Lower leg skin (tissue), 3 donors: ENCODE measurements around the gene TENT4A.

Experiments used
- CTCF ChIP-seq, 3 donors: fragments of 450-650 bp; IDR thresholded peaks; one replicate each; pipeline ENCODE4 v1.5.1; 2016; ENCODE audit warnings: antibody characterized with exemption in 3 of 3, mild to moderate bottlenecking in 3 of 3, moderate library complexity in 2 of 3
- POLR2A ChIP-seq, 2 donors: fragments of 450-650 bp; IDR thresholded peaks; one replicate each; pipeline ENCODE4 v1.6.1; 2016 to 2017; ENCODE audit warnings: antibody characterized with exemption in 2 of 2, mild to moderate bottlenecking in 1 of 2, moderate library complexity in 1 of 2

- TF ChIP-seq CTCF (IDR thresholded peaks at IDR 0.05): no peak
- TF ChIP-seq POLR2A (IDR thresholded peaks at IDR 0.05): no peak
Observed at GRCh38 chr5:6758236-6758635, 45.0 kb downstream of the TENT4A start.
